Panc1 (cell line): ENCODE results near the gene KIF24.

Source experiments
- POLR2AphosphoS5 ChIP-seq: IDR thresholded peaks from 2 replicates; pipeline ENCODE4 v1.6.1; 2012; ENCODE audit warnings: mild to moderate bottlenecking, low read depth, low read length, moderate library complexity
- TF ChIP-seq, protein P1 (sequence below): fragments of 450-650 bp; IDR thresholded peaks from 2 replicates; pipeline ENCODE4 v1.5.1; 2017; ENCODE audit warnings: mild to moderate bottlenecking
- TF ChIP-seq, protein P2 (sequence below), 2 experiments: IDR thresholded peaks; 2 replicates each; pipeline ENCODE4 v1.6.1; 2011 to 2012; ENCODE audit warnings: low read depth in 2 of 2, control low read depth in 1 of 2, low read length in 1 of 2, mild to moderate bottlenecking in 1 of 2, moderate library complexity in 1 of 2; ENCODE audit not compliant: insufficient read depth in 1 of 2

DNA sequence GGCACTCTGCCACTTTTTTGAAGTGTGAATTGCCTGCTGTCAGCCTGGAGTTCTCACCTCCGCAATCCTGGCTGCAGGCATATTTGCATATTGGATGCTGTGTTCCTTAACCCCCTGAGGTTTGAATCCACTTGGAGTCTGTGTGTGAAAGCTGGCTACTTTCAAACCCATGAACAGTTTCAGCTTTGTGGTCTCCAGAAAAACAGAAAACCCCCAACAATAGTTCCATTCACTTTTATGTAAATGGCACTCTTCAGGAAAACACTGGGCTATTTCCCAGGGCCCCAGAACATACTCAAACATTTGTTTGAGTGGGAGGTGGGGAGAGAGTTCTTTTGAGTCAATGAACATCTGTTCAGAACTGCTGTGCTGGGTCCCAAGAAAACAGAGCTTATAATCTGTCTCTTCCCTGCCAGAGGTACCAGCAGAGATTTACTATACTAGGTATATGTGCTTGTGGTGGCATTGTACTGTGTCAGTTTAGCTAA, 5.3 kb upstream of the KIF24 start:
- TF ChIP-seq, protein P1, sequence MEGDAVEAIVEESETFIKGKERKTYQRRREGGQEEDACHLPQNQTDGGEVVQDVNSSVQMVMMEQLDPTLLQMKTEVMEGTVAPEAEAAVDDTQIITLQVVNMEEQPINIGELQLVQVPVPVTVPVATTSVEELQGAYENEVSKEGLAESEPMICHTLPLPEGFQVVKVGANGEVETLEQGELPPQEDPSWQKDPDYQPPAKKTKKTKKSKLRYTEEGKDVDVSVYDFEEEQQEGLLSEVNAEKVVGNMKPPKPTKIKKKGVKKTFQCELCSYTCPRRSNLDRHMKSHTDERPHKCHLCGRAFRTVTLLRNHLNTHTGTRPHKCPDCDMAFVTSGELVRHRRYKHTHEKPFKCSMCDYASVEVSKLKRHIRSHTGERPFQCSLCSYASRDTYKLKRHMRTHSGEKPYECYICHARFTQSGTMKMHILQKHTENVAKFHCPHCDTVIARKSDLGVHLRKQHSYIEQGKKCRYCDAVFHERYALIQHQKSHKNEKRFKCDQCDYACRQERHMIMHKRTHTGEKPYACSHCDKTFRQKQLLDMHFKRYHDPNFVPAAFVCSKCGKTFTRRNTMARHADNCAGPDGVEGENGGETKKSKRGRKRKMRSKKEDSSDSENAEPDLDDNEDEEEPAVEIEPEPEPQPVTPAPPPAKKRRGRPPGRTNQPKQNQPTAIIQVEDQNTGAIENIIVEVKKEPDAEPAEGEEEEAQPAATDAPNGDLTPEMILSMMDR, result no peak
- TF ChIP-seq POLR2AphosphoS5, result no peak
- TF ChIP-seq, protein P2, sequence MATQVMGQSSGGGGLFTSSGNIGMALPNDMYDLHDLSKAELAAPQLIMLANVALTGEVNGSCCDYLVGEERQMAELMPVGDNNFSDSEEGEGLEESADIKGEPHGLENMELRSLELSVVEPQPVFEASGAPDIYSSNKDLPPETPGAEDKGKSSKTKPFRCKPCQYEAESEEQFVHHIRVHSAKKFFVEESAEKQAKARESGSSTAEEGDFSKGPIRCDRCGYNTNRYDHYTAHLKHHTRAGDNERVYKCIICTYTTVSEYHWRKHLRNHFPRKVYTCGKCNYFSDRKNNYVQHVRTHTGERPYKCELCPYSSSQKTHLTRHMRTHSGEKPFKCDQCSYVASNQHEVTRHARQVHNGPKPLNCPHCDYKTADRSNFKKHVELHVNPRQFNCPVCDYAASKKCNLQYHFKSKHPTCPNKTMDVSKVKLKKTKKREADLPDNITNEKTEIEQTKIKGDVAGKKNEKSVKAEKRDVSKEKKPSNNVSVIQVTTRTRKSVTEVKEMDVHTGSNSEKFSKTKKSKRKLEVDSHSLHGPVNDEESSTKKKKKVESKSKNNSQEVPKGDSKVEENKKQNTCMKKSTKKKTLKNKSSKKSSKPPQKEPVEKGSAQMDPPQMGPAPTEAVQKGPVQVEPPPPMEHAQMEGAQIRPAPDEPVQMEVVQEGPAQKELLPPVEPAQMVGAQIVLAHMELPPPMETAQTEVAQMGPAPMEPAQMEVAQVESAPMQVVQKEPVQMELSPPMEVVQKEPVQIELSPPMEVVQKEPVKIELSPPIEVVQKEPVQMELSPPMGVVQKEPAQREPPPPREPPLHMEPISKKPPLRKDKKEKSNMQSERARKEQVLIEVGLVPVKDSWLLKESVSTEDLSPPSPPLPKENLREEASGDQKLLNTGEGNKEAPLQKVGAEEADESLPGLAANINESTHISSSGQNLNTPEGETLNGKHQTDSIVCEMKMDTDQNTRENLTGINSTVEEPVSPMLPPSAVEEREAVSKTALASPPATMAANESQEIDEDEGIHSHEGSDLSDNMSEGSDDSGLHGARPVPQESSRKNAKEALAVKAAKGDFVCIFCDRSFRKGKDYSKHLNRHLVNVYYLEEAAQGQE (IDR thresholded peaks at IDR 0.05; ENCODE audit: insufficient read depth in 1 of 2, low read depth in 2 of 2, low read length in 1 of 2), result no peak
